Vagina (tissue), 2 donors: ENCODE measurements around the gene PPP1R14C.
A peak's percentile ranks its signal among the peaks of the same experiment; 100 is the strongest.

Source experiments
- POLR2A ChIP-seq, 2 donors: fragments of 450-650 bp; IDR thresholded peaks; one replicate each; pipeline ENCODE4 v1.6.1; 2017; ENCODE audit warnings: antibody characterized with exemption in 2 of 2, mild to moderate bottlenecking in 2 of 2, moderate library complexity in 2 of 2
- POLR2AphosphoS5 ChIP-seq, 2 donors: sonication (generic); formaldehyde crosslinking; IDR thresholded peaks; one replicate each; pipeline ENCODE4 v1.9.0; 2017; ENCODE audit warnings: antibody characterized with exemption in 2 of 2, mild to moderate bottlenecking in 2 of 2, low read depth in 1 of 2; ENCODE audit not compliant: insufficient read depth in 1 of 2
- TF ChIP-seq, protein P1 (sequence below), 3 experiments: fragments of 450-650 bp in 2 of 3; fragments of 200-600 bp in 1 of 3; sonication (generic) in 1 of 3; IDR thresholded peaks; one replicate each; pipeline ENCODE4 v1.5.1; 2017 to 2019; ENCODE audit warnings: antibody characterized with exemption in 3 of 3, mild to moderate bottlenecking in 2 of 3, moderate library complexity in 2 of 3

DNA sequence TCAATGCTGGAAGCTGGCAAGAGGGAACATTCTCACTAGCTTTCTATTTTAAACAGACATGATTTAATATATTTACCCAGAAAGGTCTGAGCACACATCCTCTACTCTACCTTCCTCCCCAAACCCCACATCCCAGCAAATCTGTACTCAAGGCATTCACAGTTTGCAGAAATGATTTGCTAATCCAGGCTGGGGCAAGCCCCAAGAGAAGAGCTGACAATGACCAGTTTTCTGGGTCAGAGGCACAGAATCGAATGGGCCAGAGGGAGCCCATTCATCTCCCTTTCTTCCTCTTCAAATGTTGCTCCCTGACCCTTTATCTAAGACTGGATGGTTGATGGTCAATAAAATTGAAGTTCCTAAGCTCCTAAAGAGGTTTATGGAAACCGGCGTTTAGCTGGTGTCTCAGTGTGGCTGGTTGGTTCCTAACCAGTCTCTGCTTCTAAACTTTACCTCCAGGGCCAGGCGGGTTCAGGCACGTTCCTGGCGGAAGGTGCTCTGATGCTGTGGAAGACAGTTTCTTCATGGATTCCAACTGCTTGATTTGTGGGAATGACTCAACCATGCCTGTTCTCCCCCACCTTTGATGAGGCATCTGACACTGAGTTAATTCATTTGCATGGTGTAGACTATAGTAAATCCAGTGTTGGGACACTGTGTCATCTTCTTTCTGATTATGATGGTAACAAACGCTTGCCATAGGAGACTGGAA is 129.6 kb downstream of the PPP1R14C start:
- no peak for TF ChIP-seq POLR2A (IDR thresholded peaks at IDR 0.05)
- TF ChIP-seq, protein P1, sequence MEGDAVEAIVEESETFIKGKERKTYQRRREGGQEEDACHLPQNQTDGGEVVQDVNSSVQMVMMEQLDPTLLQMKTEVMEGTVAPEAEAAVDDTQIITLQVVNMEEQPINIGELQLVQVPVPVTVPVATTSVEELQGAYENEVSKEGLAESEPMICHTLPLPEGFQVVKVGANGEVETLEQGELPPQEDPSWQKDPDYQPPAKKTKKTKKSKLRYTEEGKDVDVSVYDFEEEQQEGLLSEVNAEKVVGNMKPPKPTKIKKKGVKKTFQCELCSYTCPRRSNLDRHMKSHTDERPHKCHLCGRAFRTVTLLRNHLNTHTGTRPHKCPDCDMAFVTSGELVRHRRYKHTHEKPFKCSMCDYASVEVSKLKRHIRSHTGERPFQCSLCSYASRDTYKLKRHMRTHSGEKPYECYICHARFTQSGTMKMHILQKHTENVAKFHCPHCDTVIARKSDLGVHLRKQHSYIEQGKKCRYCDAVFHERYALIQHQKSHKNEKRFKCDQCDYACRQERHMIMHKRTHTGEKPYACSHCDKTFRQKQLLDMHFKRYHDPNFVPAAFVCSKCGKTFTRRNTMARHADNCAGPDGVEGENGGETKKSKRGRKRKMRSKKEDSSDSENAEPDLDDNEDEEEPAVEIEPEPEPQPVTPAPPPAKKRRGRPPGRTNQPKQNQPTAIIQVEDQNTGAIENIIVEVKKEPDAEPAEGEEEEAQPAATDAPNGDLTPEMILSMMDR (IDR thresholded peaks at IDR 0.05): no peak
- TF ChIP-seq POLR2AphosphoS5 (IDR thresholded peaks at IDR 0.05; ENCODE audit: insufficient read depth in 1 of 2, low read depth in 1 of 2): peak in 1 of 2 donors; percentile 71
